HL-60/S4 (cell line): ENCODE results near the gene ADGRF1.
"Not testable (repeated sequence)": the region's sequence is repeated elsewhere in the genome, so short reads cannot be mapped to it uniquely, and the experiment has no call there.

ENCODE experiments used
- in situ Hi-C: fragments of 300-500 bp; cut with MboI; formaldehyde crosslinking; loops from 2 replicates; pipeline ENCODE4 v1.14.3; 2022; ENCODE audit warnings: low sequenced_read_pairs

The ADGRF1 gene

GRCh38 chr6:47042275-47042791 lies at the start of gene ADGRF1:
ADGRF1 (minus strand) TSS chr6:47042332; CDS start chr6:47029061, 13,271 bp downstream.
- in situ Hi-C loops = no loop called here

- in situ Hi-C loops = no loop called here
Measured at GRCh38 chr6:47090881-47091280, 48.7 kb upstream of the ADGRF1 start.

- in situ Hi-C loops = not testable (repeated sequence)
Measured at GRCh38 chr6:47089473-47089872, 47.3 kb upstream of the ADGRF1 start.

GRCh38 chr6:47086051-47086770 lies 44.1 kb upstream of the ADGRF1 start:
- in situ Hi-C loops = no loop called here

- in situ Hi-C loops = no loop called here
Measured at GRCh38 chr6:47084610-47085009, 42.5 kb upstream of the ADGRF1 start.

DNA sequence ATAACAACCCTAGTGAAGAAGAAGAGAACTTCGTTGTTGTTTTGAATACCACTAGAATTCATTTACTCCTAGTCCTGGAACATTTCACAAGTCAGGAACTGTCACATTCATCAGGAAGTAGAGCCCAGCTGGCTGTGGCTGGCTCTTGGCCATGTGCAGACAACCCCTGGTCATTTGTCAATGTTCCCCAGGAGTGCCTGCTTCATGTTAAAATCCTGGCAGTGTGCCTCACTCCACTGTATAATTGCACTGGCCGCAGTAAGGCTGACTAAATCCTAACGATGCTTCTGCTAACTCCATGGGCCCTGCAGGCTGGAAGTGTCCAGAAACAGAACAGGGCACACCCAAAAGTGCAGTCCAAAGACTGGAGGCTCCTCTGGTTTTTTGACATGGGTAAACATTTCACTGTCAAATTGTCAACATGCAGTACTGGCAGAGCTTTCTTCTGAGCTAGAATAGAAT lies 41.5 kb upstream of the ADGRF1 start:
- in situ Hi-C loops = no loop called here

- in situ Hi-C loops = no loop called here
Measured at GRCh38 chr6:47080083-47080596, 38.0 kb upstream of the ADGRF1 start.

DNA sequence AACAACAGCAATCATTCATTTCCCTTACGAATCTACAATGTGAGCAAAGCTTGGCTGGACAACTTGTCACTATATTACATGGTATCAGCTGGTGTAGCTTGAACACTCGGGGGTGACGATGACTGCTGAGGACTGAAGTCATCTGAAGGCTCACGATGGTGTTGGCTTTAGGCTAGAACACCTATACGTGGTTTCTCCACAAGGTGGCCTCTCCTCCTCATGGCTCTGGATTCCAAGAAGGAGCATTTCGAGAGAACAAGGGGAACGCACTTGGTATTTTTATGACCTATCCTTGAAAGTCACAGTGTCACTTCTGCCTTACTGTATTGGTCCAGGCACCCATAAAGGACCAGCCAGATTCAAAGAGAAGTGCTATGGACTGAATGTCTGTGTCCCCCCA lies 37.5 kb upstream of the ADGRF1 start:
- in situ Hi-C loops = no loop called here

- in situ Hi-C loops = no loop called here
Measured at GRCh38 chr6:47078991-47079390, 36.9 kb upstream of the ADGRF1 start.

DNA sequence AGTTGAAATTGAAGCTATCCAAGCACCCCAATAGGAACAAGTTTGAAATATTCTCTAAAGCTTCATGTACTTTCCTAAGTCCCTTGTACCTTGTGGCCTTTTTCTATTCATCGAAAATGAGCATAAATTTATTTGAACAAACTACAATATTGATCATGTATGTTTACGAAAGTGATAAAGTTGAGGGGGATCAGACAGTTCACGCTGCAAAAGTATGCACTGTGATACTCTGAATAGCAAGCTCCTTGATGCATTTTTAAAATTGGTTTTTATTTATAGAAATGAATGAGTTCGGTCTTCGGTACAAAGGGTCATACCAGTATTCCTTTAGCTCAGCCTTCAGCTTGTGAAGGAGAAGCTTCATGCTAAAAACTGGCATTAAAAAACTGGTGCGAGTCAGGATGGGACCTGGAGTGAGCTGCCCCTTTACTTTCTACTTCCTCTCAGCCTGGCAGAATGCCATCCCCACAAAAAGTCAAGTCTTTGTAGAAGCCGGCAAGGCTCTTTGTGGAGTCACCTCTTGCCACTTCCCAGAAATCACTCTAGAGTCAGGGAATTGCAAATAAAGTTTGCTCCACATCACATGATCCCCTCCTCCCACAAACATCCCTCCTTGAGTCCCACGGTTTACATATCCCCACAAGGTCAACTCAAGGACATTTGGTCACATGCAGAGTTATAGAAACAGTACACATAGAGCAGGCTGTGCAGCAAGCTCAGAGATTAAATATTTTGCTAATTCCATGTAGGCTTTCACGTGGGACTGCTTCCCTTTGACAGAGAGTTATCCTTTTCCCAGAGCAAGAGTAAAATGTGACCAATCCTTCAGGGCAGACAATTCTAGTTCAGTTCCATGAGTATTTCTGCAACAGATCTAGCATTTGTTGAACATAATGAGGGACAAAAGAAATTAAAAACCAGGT lies 34.6 kb upstream of the ADGRF1 start:
- in situ Hi-C loops = no loop called here

DNA sequence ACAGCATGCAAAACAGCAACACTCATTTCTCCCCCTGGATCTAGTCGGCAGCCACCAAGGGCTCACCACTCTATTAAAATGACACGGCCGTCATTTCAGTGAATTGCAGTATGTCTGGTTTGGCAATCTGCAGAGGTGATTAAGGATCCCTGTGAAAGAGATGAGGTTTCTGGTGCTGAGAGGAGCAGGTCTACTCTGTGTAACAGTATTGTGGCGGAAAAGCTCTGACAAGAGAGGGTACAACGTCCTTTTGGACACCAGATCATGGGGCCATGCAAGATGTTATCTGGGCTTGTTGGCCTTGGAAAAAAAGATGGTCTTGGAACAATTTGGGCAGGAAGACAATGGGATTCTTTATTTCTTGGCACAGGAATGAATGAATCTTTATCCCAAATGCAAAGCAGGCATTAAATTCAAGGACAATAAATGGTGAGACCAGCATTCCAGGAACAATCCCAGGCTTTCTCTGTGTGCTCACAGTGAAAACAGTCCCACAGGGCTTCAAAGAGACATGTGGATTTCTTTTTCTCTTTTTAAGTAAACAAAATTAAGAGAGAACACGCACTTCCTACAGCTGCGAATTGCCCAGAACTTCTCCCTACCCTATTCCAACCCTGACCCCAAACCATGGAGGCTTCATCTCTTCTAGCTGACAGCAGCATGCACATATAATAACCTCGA lies 33.7 kb upstream of the ADGRF1 start:
- in situ Hi-C loops = no loop called here

- in situ Hi-C loops = no loop called here
Measured at GRCh38 chr6:47075168-47075567, 33.0 kb upstream of the ADGRF1 start.

DNA sequence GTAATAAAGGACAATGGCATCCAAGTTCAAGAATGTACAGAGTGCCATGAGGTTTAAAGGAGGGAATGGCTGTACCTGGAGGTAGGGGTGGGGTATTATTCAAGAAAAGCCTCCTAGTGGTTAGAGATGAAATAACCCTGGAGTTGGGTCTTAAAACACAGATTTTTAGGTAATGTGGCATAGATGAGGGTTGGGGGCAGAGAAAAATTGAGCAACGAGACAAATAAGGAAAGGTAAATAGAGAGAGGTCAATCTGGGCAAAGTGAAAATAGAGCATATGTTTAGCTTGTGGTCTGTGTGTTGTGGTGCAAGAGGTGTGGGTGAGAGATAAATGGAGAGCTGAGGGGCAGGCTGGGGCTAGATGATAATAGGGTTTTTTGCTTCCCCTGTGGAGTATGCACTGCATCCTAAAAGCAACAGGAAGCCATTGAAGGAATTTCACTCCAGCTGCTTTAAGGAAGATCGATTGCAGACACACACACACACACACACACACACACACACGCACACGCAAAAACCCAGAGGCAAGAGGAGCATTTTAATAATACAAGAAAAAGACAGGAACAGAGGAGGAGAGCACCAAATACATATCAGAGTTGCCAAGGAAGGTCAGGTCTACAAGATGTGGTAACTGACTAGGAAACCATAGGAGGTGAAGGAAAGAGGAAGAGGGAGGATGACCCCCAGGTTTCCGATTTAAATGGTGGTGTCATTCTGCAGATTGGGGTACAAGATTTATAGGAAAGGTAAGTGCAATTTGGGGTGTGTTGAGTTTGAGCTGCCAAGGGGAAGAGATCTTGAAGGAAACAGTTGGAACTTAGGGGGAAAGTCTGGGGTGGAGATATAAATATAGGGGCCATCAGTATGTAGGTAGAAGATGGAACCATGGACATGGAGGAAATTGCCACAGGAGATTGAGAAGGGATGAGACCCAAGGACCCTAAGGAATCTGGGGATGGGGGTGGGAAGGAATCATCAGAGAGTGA lies 31.3 kb upstream of the ADGRF1 start:
- in situ Hi-C loops = no loop called here

DNA sequence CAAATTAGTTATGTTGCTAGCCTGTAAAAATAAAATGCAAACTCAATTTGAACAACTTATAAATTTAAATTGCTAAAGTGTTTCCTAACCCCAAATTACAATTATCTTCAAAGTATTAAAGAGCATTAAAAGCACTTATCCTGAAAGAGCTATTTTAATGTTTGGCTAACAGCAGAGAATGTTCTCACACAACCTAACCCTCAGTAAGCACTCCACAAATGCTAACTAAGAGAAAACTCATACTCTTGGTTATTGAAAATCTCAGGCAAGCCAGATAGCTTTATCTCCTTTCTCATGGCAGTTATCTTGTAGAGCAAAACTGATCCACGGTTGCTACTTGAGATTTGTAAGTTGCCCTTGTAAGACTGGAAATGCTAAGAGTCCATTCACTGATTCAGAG lies 30.5 kb upstream of the ADGRF1 start:
- in situ Hi-C loops = no loop called here

GRCh38 chr6:47071681-47072080 lies 29.5 kb upstream of the ADGRF1 start:
- in situ Hi-C loops = no loop called here

- in situ Hi-C loops = no loop called here
Measured at GRCh38 chr6:47070461-47070860, 28.3 kb upstream of the ADGRF1 start.

DNA sequence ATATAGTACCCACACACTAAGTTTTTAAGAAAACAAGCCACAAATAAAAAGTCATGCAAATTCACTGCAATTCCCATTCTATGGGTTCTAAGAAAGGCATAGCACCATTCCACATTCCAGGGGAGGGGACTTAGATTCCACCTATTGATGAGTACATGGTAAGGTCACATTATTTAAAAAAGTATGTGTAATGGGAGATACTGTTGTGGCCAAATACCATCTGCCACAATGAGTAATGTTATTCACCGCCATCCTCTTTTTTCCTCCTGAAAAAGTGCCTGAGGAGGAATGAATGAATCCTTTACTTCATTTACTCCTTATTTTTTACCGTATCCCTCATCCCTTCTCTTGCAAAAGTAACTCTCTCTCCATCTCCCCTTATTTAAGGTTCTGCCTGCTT lies 27.0 kb upstream of the ADGRF1 start:
- in situ Hi-C loops = no loop called here

GRCh38 chr6:47066418-47066817 lies 24.3 kb upstream of the ADGRF1 start:
- in situ Hi-C loops = no loop called here

GRCh38 chr6:47064274-47064673 lies 22.1 kb upstream of the ADGRF1 start:
- in situ Hi-C loops = no loop called here

DNA sequence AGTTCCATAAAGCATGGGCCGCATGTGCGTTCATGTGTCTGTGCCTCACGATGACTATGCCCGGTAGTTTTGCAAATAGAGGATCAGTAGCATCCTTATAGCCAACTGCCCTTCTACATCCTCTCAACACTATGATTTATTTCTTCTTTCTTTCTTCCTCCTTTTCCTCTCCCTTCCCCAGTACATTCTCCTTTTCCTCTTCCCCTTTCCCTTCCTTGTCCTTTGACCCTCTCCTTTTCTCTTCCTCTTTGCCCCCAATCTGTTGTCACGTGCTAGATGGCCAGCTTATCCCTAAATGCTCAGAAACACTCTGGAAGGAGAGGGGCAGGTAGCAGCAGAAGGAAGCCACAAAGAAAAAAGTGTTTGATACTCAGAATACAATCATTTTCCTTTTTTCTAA lies 20.2 kb upstream of the ADGRF1 start:
- in situ Hi-C loops = no loop called here
